Measurements from ENCODE around the gene CFAP251.

DNA sequence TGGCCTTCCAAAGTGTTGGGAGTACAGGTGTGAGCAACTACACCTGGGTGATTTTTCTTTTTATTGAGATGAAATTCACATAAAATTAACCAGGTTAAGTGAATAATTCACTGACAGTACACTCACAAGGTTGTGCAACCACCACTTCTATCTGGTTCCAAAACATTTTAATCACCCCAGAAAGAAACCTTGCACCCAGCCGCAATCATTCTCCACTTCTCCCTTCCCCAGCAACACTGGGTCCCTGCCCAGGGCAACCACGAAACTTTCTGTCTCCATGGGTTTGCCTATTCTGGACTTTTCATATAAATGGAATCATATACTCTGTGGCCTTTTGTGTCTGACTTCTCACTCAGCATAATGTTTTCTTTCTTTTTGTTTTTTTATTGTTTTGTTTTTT is 133.9 kb downstream of the CFAP251 start:
- TF ChIP-seq, protein P1, sequence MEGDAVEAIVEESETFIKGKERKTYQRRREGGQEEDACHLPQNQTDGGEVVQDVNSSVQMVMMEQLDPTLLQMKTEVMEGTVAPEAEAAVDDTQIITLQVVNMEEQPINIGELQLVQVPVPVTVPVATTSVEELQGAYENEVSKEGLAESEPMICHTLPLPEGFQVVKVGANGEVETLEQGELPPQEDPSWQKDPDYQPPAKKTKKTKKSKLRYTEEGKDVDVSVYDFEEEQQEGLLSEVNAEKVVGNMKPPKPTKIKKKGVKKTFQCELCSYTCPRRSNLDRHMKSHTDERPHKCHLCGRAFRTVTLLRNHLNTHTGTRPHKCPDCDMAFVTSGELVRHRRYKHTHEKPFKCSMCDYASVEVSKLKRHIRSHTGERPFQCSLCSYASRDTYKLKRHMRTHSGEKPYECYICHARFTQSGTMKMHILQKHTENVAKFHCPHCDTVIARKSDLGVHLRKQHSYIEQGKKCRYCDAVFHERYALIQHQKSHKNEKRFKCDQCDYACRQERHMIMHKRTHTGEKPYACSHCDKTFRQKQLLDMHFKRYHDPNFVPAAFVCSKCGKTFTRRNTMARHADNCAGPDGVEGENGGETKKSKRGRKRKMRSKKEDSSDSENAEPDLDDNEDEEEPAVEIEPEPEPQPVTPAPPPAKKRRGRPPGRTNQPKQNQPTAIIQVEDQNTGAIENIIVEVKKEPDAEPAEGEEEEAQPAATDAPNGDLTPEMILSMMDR (tag by site-specific recombination; IDR thresholded peaks at IDR 0.05), result no peak
- no peak for TF ChIP-seq ZNF623 (tag by site-specific recombination; IDR thresholded peaks at IDR 0.05)
- TF ChIP-seq ZNF23 (tag by site-specific recombination; IDR thresholded peaks at IDR 0.05; ENCODE audit: borderline replicate concordance), result no peak
- TF ChIP-seq ZBTB21 (tag by site-specific recombination; IDR thresholded peaks at IDR 0.05), result no peak
- TF ChIP-seq ZNF610 (tag by site-specific recombination; IDR thresholded peaks at IDR 0.05; ENCODE audit: borderline replicate concordance), result no peak
- TF ChIP-seq ZNF311 (tag by site-specific recombination; IDR thresholded peaks at IDR 0.05; ENCODE audit: borderline replicate concordance), result no peak
- no peak for TF ChIP-seq MZF1 (tag by site-specific recombination; IDR thresholded peaks at IDR 0.05; ENCODE audit: borderline replicate concordance)
- no peak for TF ChIP-seq ZBTB20 (tag by site-specific recombination; IDR thresholded peaks at IDR 0.05)
- TF ChIP-seq, protein P2, sequence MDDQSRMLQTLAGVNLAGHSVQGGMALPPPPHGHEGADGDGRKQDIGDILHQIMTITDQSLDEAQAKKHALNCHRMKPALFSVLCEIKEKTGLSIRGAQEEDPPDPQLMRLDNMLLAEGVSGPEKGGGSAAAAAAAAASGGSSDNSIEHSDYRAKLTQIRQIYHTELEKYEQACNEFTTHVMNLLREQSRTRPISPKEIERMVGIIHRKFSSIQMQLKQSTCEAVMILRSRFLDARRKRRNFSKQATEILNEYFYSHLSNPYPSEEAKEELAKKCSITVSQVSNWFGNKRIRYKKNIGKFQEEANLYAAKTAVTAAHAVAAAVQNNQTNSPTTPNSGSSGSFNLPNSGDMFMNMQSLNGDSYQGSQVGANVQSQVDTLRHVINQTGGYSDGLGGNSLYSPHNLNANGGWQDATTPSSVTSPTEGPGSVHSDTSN (CRISPR knock-in tag; IDR thresholded peaks at IDR 0.05), result no peak
- TF ChIP-seq, protein P3, sequence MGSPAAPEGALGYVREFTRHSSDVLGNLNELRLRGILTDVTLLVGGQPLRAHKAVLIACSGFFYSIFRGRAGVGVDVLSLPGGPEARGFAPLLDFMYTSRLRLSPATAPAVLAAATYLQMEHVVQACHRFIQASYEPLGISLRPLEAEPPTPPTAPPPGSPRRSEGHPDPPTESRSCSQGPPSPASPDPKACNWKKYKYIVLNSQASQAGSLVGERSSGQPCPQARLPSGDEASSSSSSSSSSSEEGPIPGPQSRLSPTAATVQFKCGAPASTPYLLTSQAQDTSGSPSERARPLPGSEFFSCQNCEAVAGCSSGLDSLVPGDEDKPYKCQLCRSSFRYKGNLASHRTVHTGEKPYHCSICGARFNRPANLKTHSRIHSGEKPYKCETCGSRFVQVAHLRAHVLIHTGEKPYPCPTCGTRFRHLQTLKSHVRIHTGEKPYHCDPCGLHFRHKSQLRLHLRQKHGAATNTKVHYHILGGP (tag by site-specific recombination; IDR thresholded peaks at IDR 0.05), result no peak
- no peak for TF ChIP-seq ZSCAN30 (tag by site-specific recombination; IDR thresholded peaks at IDR 0.05)
- TF ChIP-seq, protein P4, sequence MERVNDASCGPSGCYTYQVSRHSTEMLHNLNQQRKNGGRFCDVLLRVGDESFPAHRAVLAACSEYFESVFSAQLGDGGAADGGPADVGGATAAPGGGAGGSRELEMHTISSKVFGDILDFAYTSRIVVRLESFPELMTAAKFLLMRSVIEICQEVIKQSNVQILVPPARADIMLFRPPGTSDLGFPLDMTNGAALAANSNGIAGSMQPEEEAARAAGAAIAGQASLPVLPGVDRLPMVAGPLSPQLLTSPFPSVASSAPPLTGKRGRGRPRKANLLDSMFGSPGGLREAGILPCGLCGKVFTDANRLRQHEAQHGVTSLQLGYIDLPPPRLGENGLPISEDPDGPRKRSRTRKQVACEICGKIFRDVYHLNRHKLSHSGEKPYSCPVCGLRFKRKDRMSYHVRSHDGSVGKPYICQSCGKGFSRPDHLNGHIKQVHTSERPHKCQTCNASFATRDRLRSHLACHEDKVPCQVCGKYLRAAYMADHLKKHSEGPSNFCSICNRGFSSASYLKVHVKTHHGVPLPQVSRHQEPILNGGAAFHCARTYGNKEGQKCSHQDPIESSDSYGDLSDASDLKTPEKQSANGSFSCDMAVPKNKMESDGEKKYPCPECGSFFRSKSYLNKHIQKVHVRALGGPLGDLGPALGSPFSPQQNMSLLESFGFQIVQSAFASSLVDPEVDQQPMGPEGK (tag by site-specific recombination; IDR thresholded peaks at IDR 0.05), result no peak
- TF ChIP-seq ZNF133 (tag by site-specific recombination; IDR thresholded peaks at IDR 0.05), result no peak
- no peak for TF ChIP-seq KLF1 (tag by site-specific recombination; IDR thresholded peaks at IDR 0.05)
